LHCN-M2 (cell line): ENCODE data around the gene SYCN. TPM values are rescaled to one million over a fixed set of nuclear protein-coding genes. Genes with fewer than 3 reads are reported as not detected.

Experiments
- DNase-seq: peaks from one replicate; pipeline ENCODE4 v3.0.0-alpha.2; 2012; ENCODE audit warnings: low read depth
- total RNA-seq: library from RNA; depleted of rRNA; stranded (reverse); fragments of >200 nt; gene quantifications from 2 replicates; pipeline ENCODE4 v1.2.3, GENCODE V29; 2014; rRNA removed

SYCN gene
- total RNA-seq, 1 experiment from 2014 or later: not detected

DNA sequence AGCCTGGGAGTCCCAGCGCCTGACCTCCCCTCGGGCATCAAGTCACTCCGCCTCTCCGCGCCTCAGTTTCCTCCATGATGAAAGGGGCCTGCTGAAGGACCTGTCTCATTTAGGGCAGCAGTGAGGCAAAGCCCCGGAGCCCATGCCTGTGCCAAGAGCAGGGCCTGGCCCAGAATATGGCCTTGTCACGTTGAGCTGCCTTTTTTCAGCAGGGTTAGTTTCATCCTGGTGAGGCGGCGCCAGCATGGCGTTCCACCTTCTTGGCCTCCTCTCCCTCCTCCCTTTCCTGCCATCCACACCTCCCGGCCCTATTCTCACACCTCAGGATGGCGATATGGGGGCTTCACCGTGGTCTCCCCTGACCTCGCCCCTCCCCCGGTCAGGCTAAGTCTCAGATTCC lies 48.3 kb downstream of the SYCN start:
- no peak for DNase-seq

DNA sequence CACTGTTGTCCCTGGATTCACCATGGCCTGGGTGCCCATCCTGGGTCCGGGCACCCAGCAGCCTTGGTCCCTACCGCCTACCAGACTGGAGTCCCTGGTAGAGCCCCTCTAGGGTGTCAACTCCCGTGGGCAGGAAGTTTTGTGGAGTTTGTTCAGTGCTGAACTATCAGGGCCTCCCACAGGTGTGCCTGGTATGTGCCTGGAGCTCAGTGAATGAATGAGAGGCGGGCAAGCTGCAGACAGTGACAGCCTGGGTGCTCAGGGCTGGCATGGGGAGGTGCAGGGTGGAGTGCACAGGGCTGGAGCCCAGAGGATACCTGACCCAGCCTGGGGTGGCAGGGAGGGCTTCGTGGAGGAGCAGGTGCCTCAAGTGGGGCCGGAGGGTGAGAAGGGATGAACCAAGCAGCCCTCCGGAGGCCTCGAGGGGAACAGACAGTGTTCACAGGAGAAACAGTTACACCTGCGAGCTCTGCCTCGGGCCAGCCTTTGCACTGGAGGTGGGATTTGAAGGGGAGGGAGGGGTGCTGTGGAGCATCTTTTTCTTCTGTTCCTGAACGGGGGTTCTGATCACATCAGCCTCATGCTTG lies 48.9 kb downstream of the SYCN start:
- no peak for DNase-seq

- no peak for DNase-seq
Observed at GRCh38 chr19:39154629-39155100, 49.4 kb downstream of the SYCN start.

DNA sequence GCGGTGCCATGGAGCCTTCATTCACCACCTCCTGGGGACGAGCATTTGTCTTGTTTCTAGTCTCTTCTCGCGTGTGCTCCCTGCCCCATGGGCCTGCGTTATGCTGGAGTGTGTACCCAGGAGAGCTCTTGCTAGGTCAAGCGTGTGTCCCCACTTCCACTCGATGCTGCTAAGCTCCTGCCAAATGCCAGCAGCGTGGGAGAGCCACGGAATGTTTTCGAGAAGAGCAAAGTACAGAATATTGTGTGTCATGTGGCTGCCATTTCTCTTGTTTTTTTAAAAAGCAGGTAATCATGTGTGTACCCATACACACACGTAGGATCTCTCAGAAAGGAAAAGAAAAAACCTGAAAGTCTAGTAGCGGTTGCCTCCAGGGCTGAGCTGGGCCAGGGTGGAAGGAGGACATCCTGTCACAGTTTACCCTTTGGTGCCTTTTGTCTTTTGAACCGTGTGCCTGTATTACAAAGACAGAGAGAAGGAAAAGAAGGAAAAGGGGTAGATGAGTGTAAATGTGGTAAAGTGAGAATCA lies 49.9 kb downstream of the SYCN start:
- DNase-seq: no peak

Other genes with a start within 250 kb of the SYCN start
- 26.3 and 31.2 TPM in 2 replicates for gene FBXO17, start 228.5 kb downstream of the SYCN start, total RNA-seq
- gene FBXO27, start 171.7 kb downstream of the SYCN start, total RNA-seq: 4.4 and 14.0 TPM in 2 replicates
- 0.13 and 0.29 TPM in 2 replicates for gene ACP7, start 119.9 kb downstream of the SYCN start, total RNA-seq
- gene PAK4, start 78.5 kb downstream of the SYCN start, total RNA-seq: 10.8 and 15.5 TPM in 2 replicates
- gene NCCRP1, start 7.3 kb downstream of the SYCN start, total RNA-seq: not detected in 2 replicates
- gene IFNL3, start 40.7 kb upstream of the SYCN start, total RNA-seq: not detected in 2 replicates
- gene IFNL4, start 44.6 kb upstream of the SYCN start, total RNA-seq: not detected in 2 replicates
- gene IFNL2, start 64.1 kb upstream of the SYCN start, total RNA-seq: not detected in 2 replicates
- gene IFNL1, start 92.1 kb upstream of the SYCN start, total RNA-seq: not detected in 2 replicates
- gene LRFN1, start 116.6 kb upstream of the SYCN start, total RNA-seq: 0.13 TPM in 1 of 2 replicates, not detected in the other
- gene GMFG, start 131.8 kb upstream of the SYCN start, total RNA-seq: not detected in 2 replicates
- 90.4 and 126 TPM in 2 replicates for gene SAMD4B, start 138.2 kb upstream of the SYCN start, total RNA-seq
- 51.9 and 61.7 TPM in 2 replicates for gene PAF1, start 186.8 kb upstream of the SYCN start, total RNA-seq
- 32.8 and 38.7 TPM in 2 replicates for gene MED29, start 187.1 kb upstream of the SYCN start, total RNA-seq
- gene ZFP36, start 202.6 kb upstream of the SYCN start, total RNA-seq: 9.3 and 15.0 TPM in 2 replicates
- 19.9 and 23.4 TPM in 2 replicates for gene PLEKHG2, start 208.4 kb upstream of the SYCN start, total RNA-seq
- gene RPS16, start 231.7 kb upstream of the SYCN start, total RNA-seq: 159 and 209 TPM in 2 replicates
- 74.8 and 79.0 TPM in 2 replicates for gene SUPT5H, start 241.3 kb upstream of the SYCN start, total RNA-seq